Kidney (tissue), 14 donors: ENCODE results near the gene UNC13A. TPM values are rescaled to one million over a fixed set of nuclear protein-coding genes. Genes with fewer than 3 reads are reported as not detected.
A peak's percentile ranks its signal among the peaks of the same experiment; 100 is the strongest.

Source experiments
- DNase-seq, 5 donors: peaks; one replicate each; pipeline ENCODE4 v3.0.0-alpha.2; 2013 to 2020
- FAIRE-seq: peaks from 2 replicates; lab custom pipeline; 2012; peaks lifted over from hg19 to GRCh38; lab: Jason Lieb, UNC
- H3K27ac ChIP-seq, 2 donors: one replicate each; pipeline ENCODE4 v1.7.0; 2013; ENCODE audit warnings: low read depth in 2 of 2, low read length in 2 of 2, inconsistent platforms in 1 of 2
- H3K27me3 ChIP-seq: one replicate; pipeline ENCODE4 v1.7.1; 2013; ENCODE audit warnings: low read length, inconsistent platforms; ENCODE audit not compliant: control insufficient read depth, insufficient read depth
- H3K36me3 ChIP-seq, 3 donors: one replicate each; pipeline versions ENCODE4 v1.7.0 to v1.7.1; 2013; ENCODE audit warnings: low read length in 3 of 3, control low read depth in 1 of 3, inconsistent platforms in 1 of 3; ENCODE audit not compliant: insufficient read depth in 3 of 3, control insufficient read depth in 2 of 3
- H3K4me1 ChIP-seq, 3 donors: one replicate each; pipeline versions ENCODE4 v1.7.0 to v1.7.1; 2013; ENCODE audit warnings: low read length in 3 of 3, inconsistent platforms in 1 of 3, low read depth in 1 of 3; ENCODE audit not compliant: control insufficient read depth in 2 of 3, insufficient read depth in 2 of 3
- H3K4me3 ChIP-seq, 3 donors: one replicate each; pipeline versions ENCODE4 v1.7.0 to v1.8.1; 2013; ENCODE audit warnings: low read length in 3 of 3, control low read depth in 1 of 3, inconsistent platforms in 1 of 3
- H3K9ac ChIP-seq, 3 donors: one replicate each; pipeline versions ENCODE4 v1.7.0 to v1.7.1; 2013; ENCODE audit warnings: low read length in 3 of 3, control low read depth in 1 of 3, inconsistent platforms in 1 of 3
- H3K9me3 ChIP-seq, 3 donors: one replicate each; pipeline versions ENCODE4 v1.7.0 to v1.7.1; 2013; ENCODE audit warnings: low read length in 3 of 3, control low read depth in 1 of 3, inconsistent platforms in 1 of 3; ENCODE audit not compliant: control insufficient read depth in 2 of 3, insufficient read depth in 1 of 3
- intact Hi-C: fragments of 100-400 bp; cut with DNase I; formaldehyde crosslinking; loops from one replicate; pipeline ENCODE4 v1.11.1; 2022
- polyA plus RNA-seq: library from polyadenylated mRNA; stranded (reverse); fragments of 350-450 nt; fragmentation: Illumina TruSeq; extraction: RNeasy Lipid Tissue Mini Kit (QIAGEN cat#74804); gene quantifications from one replicate; pipeline ENCODE4 v1.2.3, GENCODE V29; 2014; ENCODE audit warnings: low read depth, low replicate concordance; ENCODE audit not compliant: insufficient read depth
- total RNA-seq: library from RNA; stranded (reverse); fragmentation: NEBNext Ultra II Directional; extraction: Animal tissue kit (Norgen Biotek cat#: 25700); gene quantifications from one replicate; pipeline ENCODE4 v1.2.1, GENCODE V29; 2021
- TF ChIP-seq, protein P1 (sequence below): IDR thresholded peaks from 3 replicates; pipeline ENCODE4 v1.5.1; 2012; ENCODE audit warnings: mild to moderate bottlenecking, moderate library complexity, borderline replicate concordance; ENCODE audit not compliant: insufficient read depth; ENCODE audit errors: extremely low read depth
- donor health status: control.
- donor health status: control.
- donor health status: control.
- donor health status: control.
- donor health status: control.
- donor health status: DM: yes; HTN: yes; CAD: no.
- donor health status: Normal renal cell carcinoma (clear cell type).

The UNC13A gene
- total and polyA plus RNA-seq, 2 donors from 2014 or later: 0.06 to 2.2 TPM

DNA sequence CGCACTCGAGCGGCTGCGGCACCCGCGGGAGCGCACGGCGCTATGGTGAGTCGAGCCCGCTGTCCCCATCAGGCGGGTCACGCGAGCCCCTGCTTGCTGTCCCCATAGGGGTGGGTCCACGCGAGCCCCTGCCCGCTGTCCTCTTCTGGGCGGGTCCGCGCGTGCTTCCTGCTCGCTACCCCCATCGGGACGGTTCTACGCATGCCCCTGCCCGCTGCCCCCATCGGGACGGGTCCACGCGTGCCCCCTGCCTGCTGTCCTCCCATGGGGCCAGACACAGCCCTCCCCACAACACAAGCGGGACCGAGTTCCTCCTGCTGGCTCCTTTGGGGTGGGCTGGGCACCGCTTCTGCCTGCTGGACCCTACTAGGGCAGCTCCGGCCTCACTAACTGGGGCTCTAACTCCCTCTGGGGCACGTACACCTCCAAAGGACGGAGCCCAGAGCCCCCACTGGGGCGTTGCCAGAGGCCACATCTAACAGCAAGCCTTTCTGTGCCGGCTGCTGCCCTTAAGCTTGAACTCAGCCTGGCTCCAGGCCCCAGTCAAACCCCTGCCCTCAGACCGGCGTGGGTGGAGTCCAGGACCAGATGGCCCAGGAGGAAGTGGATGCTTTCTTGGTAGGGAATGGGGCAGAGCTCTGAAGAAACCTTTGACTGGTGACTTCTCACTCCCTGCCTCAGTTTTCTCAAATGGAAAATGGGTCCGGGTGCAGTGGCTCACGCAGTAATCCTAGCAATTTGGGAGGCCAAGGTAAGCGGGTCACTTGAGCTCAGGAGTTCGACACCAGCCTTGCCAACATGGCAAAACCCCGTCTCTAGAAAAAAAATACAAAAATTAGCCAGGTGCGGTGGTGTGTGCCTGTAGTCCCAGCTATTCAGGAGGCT lies 132.0 kb downstream of the UNC13A start:
- H3K9me3 ChIP-seq: no peaks in the 10 kb centered on the region
- DNase-seq (peak; percentile 25 to 88 (median 54)), FAIRE-seq (no peak)
- H3K36me3 ChIP-seq: no peaks in the 10 kb centered on the region
- peaks cover 0 to 6% (median 0%) of the 10 kb centered on the region in 3 donors for H3K4me1 ChIP-seq
- intact Hi-C loops: no loop called here
- H3K4me3 ChIP-seq: peak overlapping the region; percentile 61 to 84 (median 74)
- no peaks in the 10 kb centered on the region for H3K27me3 ChIP-seq
- TF ChIP-seq, protein P1, sequence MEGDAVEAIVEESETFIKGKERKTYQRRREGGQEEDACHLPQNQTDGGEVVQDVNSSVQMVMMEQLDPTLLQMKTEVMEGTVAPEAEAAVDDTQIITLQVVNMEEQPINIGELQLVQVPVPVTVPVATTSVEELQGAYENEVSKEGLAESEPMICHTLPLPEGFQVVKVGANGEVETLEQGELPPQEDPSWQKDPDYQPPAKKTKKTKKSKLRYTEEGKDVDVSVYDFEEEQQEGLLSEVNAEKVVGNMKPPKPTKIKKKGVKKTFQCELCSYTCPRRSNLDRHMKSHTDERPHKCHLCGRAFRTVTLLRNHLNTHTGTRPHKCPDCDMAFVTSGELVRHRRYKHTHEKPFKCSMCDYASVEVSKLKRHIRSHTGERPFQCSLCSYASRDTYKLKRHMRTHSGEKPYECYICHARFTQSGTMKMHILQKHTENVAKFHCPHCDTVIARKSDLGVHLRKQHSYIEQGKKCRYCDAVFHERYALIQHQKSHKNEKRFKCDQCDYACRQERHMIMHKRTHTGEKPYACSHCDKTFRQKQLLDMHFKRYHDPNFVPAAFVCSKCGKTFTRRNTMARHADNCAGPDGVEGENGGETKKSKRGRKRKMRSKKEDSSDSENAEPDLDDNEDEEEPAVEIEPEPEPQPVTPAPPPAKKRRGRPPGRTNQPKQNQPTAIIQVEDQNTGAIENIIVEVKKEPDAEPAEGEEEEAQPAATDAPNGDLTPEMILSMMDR: no peak
- H3K27ac ChIP-seq: peak overlapping the region; percentile 32 to 53
- H3K9ac ChIP-seq: peak overlapping the region; percentile 16 to 73 (median 54)

DNA sequence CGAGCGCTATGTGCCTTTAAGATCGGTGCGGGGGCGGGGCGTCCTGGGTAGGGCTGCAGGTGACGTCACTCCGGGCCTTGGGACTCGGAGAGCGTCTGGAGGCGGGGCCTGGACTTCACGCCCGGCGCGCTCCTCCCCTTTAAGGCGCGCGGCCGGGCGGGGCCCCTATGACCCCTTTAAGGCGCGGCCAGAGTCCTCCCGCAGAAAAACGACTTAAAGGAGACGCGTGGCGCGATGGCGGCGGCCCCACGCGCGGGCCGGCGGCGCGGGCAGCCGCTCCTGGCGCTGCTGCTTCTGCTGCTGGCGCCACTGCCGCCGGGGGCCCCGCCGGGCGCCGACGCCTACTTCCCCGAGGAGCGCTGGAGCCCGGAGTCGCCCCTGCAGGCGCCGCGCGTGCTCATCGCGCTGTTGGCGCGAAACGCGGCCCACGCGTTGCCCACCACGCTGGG lies 132.7 kb downstream of the UNC13A start, which contains the start of gene COLGALT1:
TSS of gene COLGALT1 (plus strand) at position 170 of the 449 bp plus-strand sequence. CDS start at position 235, 65 bp downstream.
- Histone ChIP-seq H3K36me3 (no peaks in the 10 kb centered on the region), H3K27me3 (no peaks in the 10 kb centered on the region), H3K9ac (peak within 1 kb of the TSS; percentile 16 to 73 (median 54)), H3K27ac (peak within 1 kb of the TSS; percentile 32 to 53), H3K9me3 (no peaks in the 10 kb centered on the region), H3K4me3 (peak within 1 kb of the TSS; percentile 61 to 84 (median 74)), H3K4me1 (peaks cover 0 to 6% (median 0%) of the 10 kb centered on the region in 3 donors)
- intact Hi-C loops: no loop called here
- DNase-seq (peak; percentile 95 to 99 (median 98)), FAIRE-seq (no peak)
- TF ChIP-seq, protein P1: no peak

DNA sequence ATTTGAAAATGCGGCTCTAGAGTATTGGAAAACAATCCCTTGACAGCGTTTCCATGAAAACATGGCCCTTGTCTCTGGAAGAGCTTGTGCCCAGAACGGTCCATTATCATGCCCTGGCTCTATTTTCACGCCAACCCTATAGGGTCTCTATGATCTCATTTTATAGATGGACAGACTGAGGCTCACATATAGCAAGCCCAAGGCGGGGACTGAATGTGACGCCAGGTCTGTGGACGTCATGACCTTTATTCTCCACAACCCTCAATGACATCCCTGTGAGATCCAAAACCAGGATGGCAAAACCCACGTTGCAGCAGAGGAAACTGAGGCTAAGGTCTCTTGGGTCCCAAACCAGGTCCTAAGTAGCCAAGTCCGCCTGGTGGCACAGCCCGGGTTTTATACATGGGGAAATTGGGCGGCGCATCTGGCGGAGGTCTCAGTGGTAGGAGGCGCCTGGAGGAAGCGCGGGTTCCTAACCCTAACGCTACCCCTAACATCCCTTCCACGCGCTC lies 133.1 kb downstream of the UNC13A start:
- intact Hi-C loops: no loop called here
- FAIRE-seq: no peak

More for the DNA sequence above, 133.1 kb downstream of the UNC13A start:
- Histone ChIP-seq H3K27me3 (no peaks in the 10 kb centered on the region), H3K9me3 (no peaks in the 10 kb centered on the region), H3K27ac (no peak overlapping the region), H3K9ac (peak overlapping the region in 1 of 3 donors; percentile 51), H3K4me3 (peak overlapping the region; percentile 0 to 50 (median 43)), H3K36me3 (no peaks in the 10 kb centered on the region), H3K4me1 (peaks cover 0 to 6% (median 0%) of the 10 kb centered on the region in 3 donors)
- no peak for DNase-seq
- TF ChIP-seq, protein P1: no peak
